HCT116 (cell line): ENCODE measurements around the gene NRXN2. TPM values are rescaled to one million over a fixed set of nuclear protein-coding genes. Genes with fewer than 3 reads are reported as not detected.

ENCODE experiments used
- ATAC-seq: fragments of 200-7000 bp; cut with Tn5 transposase; 2 replicates; pipeline ENCODE4 v1.9.1; 2020; ENCODE audit warnings: mild to moderate bottlenecking, moderate library complexity
- BruUV-seq: library from RNA; stranded (reverse); fragments of 400-500 nt; replicated peaks from 2 replicates; lab custom pipeline; 2021; lab: Mats Ljungman, UMichigan
- CTCF ChIA-PET: fragments of 300-600 bp; sonication (Branson Sonifier 250); formaldehyde crosslinking; loops from one replicate; lab custom pipeline; 2021; ENCODE audit warnings: antibody characterized with exemption; lab: Charles Lee
- POLR2A ChIA-PET: fragments of 300-600, 350-600 bp; sonication (Branson Sonifier 250); formaldehyde crosslinking; loops from one replicate; lab custom pipeline; 2021; ENCODE audit warnings: antibody characterized with exemption; lab: Charles Lee
- RAD21 ChIA-PET, 2 experiments: fragments of 300-600 bp; sonication (Branson Sonifier 250); formaldehyde crosslinking; loops; one replicate each; lab custom pipeline; 2023; ENCODE audit warnings: low total read pairs in 2 of 2; ENCODE audit not compliant: uncharacterized antibody in 2 of 2, unreplicated experiment in 2 of 2, low non-redundant PET in 1 of 2; lab: Charles Lee
- DNase-seq: peaks from one replicate; pipeline ENCODE4 v3.0.0-alpha.2; 2010; ENCODE audit warnings: low read depth, low spot score
- H2AFZ ChIP-seq: fragments of 200-600 bp; shearing (Covaris generic), sonication (generic); 2 replicates; pipeline ENCODE4 v1.6.1; 2017; ENCODE audit warnings: low read depth, mixed run types, mixed read lengths, antibody characterized with exemption, low read length; ENCODE audit not compliant: poor library complexity, severe bottlenecking
- H3K27ac ChIP-seq: 2 replicates; pipeline ENCODE4 v1.5.1; 2012; ENCODE audit warnings: low read depth, low read length
- H3K27me3 ChIP-seq: fragments of 200-600 bp; sonication (generic); 2 replicates; pipeline ENCODE4 v1.6.1; 2016; ENCODE audit warnings: mixed run types, low read length, mixed read lengths; ENCODE audit not compliant: insufficient read depth
- H3K36me3 ChIP-seq, 2 experiments: fragments of 200-500 bp in 1 of 2; fragments of 200-600 bp in 1 of 2; sonication (Bioruptor generic) in 1 of 2; sonication (generic) in 1 of 2; 2 replicates each; pipeline versions ENCODE4 v1.5.1 to v1.6.1; 2014 to 2016; ENCODE audit warnings: low read length in 2 of 2, inconsistent platforms in 1 of 2, mixed read lengths in 1 of 2, mixed run types in 1 of 2; ENCODE audit not compliant: insufficient read depth in 2 of 2, control insufficient read depth in 1 of 2
- H3K4me1 ChIP-seq, 2 experiments: fragments of 200-600 bp in 1 of 2; sonication (generic) in 1 of 2; 2 replicates each; pipeline versions ENCODE4 v1.5.1 to v1.6.1; 2012 to 2017; ENCODE audit warnings: low read length in 2 of 2, inconsistent platforms in 1 of 2, mild to moderate bottlenecking in 1 of 2, mixed read lengths in 1 of 2, mixed run types in 1 of 2, moderate library complexity in 1 of 2; ENCODE audit not compliant: insufficient read depth in 2 of 2, control insufficient read depth in 1 of 2
- H3K4me2 ChIP-seq: fragments of 200-600 bp; sonication (generic); 2 replicates; pipeline ENCODE4 v1.6.1; 2017; ENCODE audit warnings: mixed run types, low read length, mixed read lengths
- H3K4me3 ChIP-seq, 2 experiments: fragments of 200-600 bp in 1 of 2; sonication (generic) in 1 of 2; replicated peaks in 1 of 2; 2 replicates each; pipeline ENCODE4 v1.5.1; 2011 to 2016; ENCODE audit warnings: low read length in 2 of 2, control low read depth in 1 of 2, low read depth in 1 of 2, mild to moderate bottlenecking in 1 of 2, mixed read lengths in 1 of 2, mixed run types in 1 of 2
- H3K79me2 ChIP-seq: fragments of 200-600 bp; sonication (generic); 2 replicates; pipeline ENCODE4 v1.6.1; 2017; ENCODE audit warnings: mild to moderate bottlenecking, mixed run types, low read length, moderate library complexity, mixed read lengths; ENCODE audit not compliant: insufficient read depth
- H3K9ac ChIP-seq: fragments of 200-600 bp; sonication (generic); 2 replicates; pipeline ENCODE4 v1.6.1; 2016; ENCODE audit warnings: low read length, mixed read lengths
- H3K9me2 ChIP-seq: fragments of 200-600 bp; sonication (generic), shearing (Covaris generic); 2 replicates; pipeline ENCODE4 v1.6.1; 2017; ENCODE audit warnings: mixed run types, mild to moderate bottlenecking, moderate library complexity; ENCODE audit not compliant: insufficient read depth
- H3K9me3 ChIP-seq, 2 experiments: fragments of 200-500 bp in 1 of 2; fragments of 200-600 bp in 1 of 2; sonication (Bioruptor generic) in 1 of 2; sonication (generic) in 1 of 2; 2 replicates each; pipeline ENCODE4 v1.6.1; 2014 to 2017; ENCODE audit warnings: low read length in 2 of 2, mixed read lengths in 2 of 2, inconsistent platforms in 1 of 2, low read depth in 1 of 2, mild to moderate bottlenecking in 1 of 2, mixed run types in 1 of 2, moderate library complexity in 1 of 2; ENCODE audit not compliant: control insufficient read depth in 1 of 2, insufficient read depth in 1 of 2
- H4K20me1 ChIP-seq: fragments of 200-600 bp; sonication (generic), shearing (Covaris generic); 2 replicates; pipeline ENCODE4 v1.6.1; 2017; ENCODE audit warnings: mixed run types, mild to moderate bottlenecking, moderate library complexity; ENCODE audit not compliant: insufficient read depth
- ATF3 ChIP-seq: IDR thresholded peaks from 2 replicates; pipeline ENCODE4 v1.6.1; 2012
- CTCF ChIP-seq, 3 experiments: fragments of 200-600 bp in 1 of 3; sonication (generic) in 1 of 3; IDR thresholded peaks in 2 of 3; conservative IDR thresholded peaks in 1 of 3; 2 replicates each; pipeline ENCODE4 v1.5.1; 2012 to 2017; ENCODE audit warnings: low read depth in 2 of 3, low read length in 2 of 3, antibody characterized with exemption in 1 of 3, borderline replicate concordance in 1 of 3, control low read depth in 1 of 3, mild to moderate bottlenecking in 1 of 3, mixed read lengths in 1 of 3, mixed run types in 1 of 3, moderate library complexity in 1 of 3; ENCODE audit not compliant: insufficient read depth in 1 of 3
- REST ChIP-seq: IDR thresholded peaks from 2 replicates; pipeline ENCODE4 v1.6.1; 2012; ENCODE audit warnings: low read depth
- intact Hi-C: fragments of 100-400 bp; cut with micrococcal nuclease; formaldehyde crosslinking; loops from 2 replicates; pipeline ENCODE4 v1.10.0; 2022
- total RNA-seq: library from RNA; stranded (reverse); gene quantifications from one replicate; pipeline ENCODE4 v1.2.1, GENCODE V29; 2021; ENCODE audit not compliant: unreplicated experiment

NRXN2 gene
- total RNA-seq, 1 experiment from 2014 or later = 1.5 TPM

GRCh38 chr11:64644647-64645275 lies 78.2 kb downstream of the NRXN2 start:
- no peaks in the 10 kb centered on the region for H3K9me3 ChIP-seq
- no peak overlapping the region for H3K4me3 ChIP-seq
- RAD21 ChIA-PET = no interaction called here
- intact Hi-C loops = no loop called here
- H3K27me3 ChIP-seq = peaks cover 18% of the 10 kb centered on the region
- peak; percentile 68 for ATAC-seq
- H3K9me2 ChIP-seq = no peaks in the 10 kb centered on the region
- CTCF ChIA-PET = interaction anchor here (1.6 to 2.4 kb wide), 3 partner anchors 44 to 288 kb away, joined by 6 to 10 read pairs (median 7); no protein-coding TSS in a partner anchor
- H3K79me2 ChIP-seq = no peaks in the 10 kb centered on the region
- no peak for DNase-seq
- no peaks in the 10 kb centered on the region for H3K36me3 ChIP-seq
- POLR2A ChIA-PET = no interaction called here
- no peaks in the 10 kb centered on the region for H4K20me1 ChIP-seq
- no TSS peak for BruUV-seq
- no peak overlapping the region for H3K9ac ChIP-seq
- TF ChIP-seq REST = no peak
- TF ChIP-seq CTCF (IDR thresholded peaks at IDR 0.05 in 2 of 3, conservative IDR thresholded peaks at IDR 0.05 in 1 of 3; ENCODE audit: borderline replicate concordance in 1 of 3, insufficient read depth in 1 of 3, low read depth in 2 of 3, low read length in 2 of 3) = peak in 1 of 3 experiments; percentile 34; a peak in 3 of 6 replicates
- no peak for TF ChIP-seq ATF3
- no peaks in the 10 kb centered on the region for H3K4me1 ChIP-seq
- no peak overlapping the region for H3K4me2 ChIP-seq
- H2AFZ ChIP-seq = no peak overlapping the region
- no peak overlapping the region for H3K27ac ChIP-seq
